ENCODE results near the gene SLC2A8.
A peak's percentile ranks its signal among the peaks of the same experiment; 100 is the strongest.

SLC2A8 gene

DNA sequence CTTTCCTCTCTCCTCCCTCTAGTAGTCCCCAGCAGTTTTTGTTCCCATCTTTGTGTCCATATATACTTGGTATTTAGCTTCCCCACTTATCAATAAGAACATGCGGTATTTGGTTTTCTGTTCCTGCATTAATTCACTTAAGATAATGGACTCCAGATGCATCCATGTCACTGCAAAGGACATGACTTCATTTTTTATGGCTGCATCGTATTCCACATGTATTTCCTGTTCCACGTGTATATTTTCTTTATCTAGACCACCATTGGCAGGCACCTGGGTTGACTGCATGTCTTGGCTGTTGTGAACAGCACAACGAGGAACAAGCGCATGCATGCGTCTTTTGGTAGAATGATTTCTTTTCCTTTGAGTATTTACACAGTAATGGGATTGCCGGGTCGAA is 33.4 kb downstream of the SLC2A8 start:
- no peak for DNase-seq

DNA sequence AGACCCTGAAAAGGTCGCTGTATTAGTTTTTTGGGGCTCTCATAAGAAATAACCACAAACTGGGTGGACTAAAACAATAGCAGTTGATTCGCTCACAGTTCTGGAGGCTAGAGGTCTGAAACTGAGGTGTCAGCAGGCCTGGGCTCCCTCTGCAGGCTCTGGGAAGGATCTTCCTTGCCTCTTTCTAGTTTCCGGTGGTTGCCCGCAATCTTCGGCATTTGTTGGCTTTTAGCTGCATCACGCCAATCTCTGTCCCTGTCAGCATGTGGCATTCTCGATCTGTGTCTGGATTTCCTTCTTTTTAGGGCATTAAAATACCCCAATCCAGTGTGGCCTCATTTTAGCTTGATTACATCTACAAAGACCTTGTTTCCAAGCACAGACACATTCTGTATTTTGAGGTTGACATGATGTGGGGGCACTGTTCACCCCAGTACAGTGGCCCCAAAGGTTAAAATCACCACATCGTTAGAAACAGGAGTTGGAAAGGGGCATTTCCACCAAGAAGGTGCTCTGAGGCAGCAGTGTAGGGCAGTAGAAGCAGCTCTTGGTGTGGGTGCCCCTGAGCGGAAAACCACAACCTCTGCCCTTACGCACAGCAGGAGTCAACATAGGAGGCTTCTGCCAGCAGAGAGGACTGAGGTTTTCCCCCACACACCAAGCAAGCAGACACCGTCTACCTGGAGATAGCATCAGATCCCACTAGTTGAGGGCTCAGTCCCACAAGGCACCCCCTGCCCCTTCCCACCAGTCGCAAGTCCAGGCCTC is 40.7 kb downstream of the SLC2A8 start:
- DNase-seq: no peak

DNA sequence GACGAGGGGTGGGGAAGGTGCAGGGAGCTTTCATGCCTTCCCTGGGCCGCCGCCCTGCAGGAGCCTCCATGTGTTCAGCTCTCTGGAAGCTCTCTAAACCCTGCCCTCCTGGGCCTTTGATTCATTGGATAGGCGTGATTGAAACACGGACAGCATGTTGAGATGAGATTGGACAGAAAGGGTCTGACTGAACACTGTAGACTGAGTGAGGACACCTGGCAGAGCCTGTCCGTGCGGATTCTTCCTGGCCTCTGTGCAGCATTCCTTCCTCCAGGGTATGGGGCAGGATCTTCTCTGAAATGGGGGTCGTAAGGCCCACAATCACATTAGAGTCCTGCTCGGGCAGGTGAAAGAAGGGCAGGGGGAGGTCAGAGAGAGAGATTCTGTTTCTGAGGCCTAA is 41.4 kb downstream of the SLC2A8 start:
- no peak for DNase-seq

DNA sequence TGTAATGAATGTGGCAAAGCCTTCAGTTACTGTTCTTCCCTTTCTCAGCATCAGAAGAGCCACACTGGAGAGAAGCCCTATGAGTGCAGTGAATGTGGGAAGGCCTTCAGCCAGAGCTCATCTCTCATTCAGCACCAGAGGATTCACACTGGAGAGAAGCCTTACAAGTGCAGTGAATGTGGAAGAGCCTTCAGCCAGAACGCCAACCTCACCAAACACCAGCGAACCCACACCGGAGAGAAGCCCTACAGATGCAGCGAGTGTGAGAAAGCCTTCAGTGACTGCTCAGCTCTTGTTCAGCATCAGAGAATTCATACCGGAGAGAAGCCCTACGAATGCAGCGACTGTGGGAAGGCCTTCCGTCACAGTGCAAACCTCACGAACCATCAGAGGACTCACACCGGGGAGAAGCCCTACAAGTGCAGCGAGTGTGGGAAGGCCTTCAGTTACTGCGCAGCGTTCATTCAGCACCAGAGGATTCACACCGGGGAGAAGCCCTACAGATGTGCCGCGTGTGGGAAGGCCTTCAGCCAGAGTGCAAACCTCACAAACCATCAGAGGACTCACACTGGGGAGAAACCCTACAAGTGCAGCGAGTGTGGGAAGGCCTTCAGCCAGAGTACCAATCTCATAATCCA is 47.4 kb downstream of the SLC2A8 start:
- no peak for DNase-seq

DNA sequence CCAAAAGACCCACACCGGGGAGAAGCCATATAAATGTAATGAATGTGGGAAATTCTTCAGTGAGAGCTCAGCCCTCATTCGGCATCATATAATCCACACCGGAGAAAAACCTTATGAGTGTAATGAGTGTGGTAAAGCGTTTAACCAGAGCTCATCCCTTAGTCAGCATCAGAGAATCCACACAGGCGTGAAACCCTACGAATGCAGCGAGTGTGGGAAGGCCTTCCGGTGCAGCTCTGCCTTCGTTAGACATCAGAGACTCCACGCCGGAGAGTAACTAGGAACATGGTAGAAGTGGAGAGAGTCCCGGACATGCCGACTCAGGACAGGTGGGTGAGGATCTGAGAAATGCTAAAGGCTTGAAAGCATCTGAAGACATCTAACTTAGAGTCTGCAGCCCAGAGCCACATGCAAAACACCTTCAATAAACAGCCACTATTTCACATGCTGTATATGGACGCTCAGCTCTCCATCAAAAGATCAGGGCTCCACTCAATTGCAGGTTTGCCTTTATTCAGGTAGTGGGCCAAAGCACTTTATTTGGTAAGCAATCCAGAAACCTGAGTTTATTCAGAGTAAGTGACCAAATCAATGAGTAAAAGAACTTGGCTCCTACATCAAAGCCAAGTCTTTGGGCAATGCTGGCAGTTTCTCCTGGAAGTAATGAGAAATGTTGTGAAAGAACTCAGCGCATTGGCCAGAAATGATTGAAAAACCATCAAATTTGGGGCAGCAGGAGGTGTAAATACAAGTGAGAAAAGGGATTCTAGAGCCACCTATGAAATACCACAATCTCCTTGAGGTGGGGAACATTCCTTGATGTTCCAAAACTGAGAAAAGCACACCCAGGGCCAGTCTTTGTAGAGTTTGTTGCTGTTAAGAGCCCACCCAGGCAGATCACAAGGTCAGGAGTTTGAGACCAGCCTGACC is 48.2 kb downstream of the SLC2A8 start:
- DNase-seq: no peak

DNA sequence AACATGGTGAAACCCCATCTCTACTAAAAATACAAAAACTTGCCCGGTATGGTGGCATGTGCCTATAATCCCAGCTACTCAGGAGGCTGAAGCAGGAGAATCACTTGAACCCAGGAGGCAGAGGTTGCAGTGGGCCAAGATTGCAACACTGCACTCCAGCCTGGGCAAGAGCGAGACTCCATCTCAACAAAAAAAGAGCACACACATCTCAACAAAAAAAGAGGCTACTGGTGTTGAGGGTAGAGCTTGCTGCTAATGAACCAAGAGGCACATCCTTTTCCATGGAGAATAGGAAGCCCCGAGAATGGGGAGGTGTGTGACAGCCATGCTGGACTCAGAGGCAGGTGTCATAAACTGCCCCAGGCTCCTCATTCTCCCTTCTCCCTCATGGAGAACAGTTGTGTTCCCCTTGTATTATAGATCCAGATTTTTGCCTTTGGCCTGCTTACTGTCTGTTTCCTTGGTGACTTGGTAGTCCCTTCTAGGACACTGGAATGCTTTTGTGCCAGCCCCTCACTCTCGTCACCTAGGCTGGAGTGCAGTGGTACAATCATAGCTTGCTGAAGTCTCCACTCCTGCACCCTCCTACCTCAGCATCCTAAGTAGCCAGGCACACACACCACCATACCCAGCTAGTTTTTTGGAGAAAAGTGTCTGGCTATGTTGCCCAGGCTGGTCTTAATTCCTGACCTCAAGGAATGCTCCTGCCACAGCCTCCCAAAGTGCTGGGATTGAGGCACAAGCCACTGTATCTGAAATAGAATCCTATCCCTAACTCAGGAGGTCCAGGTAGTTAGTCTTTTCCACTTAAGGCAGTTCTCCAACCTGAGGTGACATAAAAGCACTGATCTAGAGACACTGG is 49.1 kb downstream of the SLC2A8 start:
- no peak for DNase-seq

DNA sequence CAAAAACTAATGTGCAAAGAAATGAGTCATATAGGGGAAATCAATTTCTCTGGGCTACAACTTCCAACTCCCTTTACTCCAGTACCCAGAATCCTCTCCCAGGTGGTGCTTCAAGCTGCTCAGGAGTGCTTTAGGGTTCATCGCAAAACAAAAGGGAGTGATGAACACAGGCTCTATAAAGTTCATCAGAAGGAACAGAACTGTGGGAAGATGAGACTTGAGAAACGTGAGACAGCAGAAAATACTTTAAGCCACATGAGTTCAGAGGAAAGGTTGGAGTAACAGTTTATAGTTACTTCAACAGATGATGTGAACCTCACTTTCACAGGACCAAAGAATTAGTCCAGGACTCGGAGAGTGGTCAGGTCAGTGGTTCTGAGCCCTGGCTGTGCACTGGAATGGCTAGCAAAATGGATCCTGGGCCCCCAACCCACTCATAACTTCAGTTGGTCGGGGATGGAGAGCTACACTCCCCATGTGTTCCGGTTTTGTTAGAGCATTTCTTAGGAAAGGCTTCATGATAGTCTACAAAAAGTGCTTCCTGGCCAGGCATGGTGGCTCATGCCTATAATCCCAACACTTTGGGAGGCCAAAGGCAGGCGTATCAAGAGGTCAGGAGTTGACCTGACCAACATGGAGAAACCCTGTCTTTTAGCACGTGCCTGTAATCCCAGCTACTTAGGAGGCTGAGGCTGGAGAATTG is 49.9 kb downstream of the SLC2A8 start:
- DNase-seq: no peak

DNA sequence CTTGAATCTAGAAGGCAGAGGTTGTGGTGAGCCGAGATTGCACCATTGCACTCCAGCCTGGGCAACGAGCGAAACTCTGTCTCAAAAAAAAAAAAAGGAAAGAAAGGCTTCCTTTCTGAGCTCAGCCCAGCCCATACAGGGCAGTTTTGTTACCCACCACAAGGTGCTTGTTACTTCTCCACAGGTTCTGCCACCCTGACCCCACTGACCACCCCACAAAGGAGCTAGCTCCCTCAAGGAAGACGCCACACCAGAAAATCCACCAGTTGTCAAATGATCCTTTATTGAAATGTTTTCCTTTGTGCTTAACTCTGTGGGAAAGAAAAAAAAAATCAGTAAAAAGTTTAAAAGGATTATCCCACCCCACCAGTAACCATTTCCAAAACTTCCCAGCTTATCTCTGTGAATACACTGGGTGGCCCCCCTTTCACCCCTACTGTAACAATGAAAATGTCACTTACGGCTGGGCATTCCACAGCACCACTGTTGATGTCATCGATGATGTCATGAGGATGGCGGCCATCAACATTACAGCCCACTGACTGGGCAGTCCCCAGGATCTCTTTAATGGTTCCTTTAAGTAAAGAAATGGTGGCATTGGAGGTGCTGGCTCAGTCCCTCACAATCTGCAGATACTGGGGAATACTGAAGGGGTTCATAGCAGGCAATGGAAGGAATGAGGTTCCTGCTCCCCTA is 50.6 kb downstream of the SLC2A8 start:
- no peak for DNase-seq

DNA sequence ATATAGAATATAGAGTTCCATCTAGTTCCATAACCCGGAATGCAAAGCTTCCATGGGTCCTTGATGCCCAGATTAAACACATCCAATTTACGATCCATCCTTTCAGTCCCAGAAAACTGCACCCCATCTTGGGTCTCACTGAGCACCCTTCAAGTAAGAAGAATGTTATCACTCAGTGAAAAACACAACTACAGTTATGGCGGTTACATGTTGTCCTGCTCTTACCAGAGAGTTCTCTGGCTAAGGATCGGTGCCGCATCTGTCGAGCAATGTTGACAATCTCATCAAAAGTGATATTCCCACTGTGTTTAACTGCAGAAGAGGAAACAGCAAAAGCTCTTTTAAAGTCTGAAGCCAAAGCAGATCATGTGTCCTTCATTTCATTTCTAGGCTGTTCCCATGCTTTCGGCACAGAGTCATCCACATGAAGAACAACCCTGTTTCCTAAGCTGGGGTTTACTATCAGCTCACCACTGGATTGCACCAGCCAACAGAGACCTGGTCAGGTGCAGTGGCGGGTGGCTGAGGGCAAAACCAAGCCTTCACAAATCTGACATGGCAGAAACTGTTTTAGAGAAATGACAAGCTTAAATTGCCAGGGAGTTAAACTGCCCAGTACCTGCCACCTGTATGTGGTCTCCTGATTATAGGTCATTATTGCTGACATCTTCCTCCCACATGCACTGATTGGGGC is 51.3 kb downstream of the SLC2A8 start:
- no peak for DNase-seq

DNA sequence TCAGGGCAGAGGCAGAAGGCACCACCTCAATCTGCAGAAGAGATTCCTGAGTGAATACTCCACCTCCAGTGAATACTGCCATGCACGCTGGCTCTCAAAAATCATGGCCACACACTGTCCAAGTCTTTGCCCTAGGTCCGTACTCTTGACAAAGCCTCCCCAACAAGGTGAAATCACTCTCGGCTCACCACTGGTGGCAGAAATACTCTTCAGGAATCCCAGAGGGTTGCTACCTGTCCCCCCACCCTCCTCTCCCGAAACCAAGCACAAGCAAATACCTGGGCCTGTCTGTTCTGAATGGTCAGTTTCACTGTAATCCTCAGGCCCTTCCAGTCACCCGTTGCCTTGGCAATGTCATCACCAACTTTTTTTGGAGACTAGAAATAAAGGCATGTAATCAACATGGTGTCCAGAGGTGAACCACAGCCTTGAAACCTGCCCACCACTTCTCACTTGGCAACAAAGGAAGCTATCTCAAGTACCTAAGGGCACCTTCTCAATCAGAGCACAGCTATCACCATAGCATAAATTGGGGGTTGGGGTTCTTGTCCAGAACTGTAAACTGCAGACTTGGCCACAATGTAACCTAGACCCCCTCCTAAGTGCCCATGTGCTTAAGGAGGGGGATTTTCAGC is 52.5 kb downstream of the SLC2A8 start:
- no peak for DNase-seq

DNA sequence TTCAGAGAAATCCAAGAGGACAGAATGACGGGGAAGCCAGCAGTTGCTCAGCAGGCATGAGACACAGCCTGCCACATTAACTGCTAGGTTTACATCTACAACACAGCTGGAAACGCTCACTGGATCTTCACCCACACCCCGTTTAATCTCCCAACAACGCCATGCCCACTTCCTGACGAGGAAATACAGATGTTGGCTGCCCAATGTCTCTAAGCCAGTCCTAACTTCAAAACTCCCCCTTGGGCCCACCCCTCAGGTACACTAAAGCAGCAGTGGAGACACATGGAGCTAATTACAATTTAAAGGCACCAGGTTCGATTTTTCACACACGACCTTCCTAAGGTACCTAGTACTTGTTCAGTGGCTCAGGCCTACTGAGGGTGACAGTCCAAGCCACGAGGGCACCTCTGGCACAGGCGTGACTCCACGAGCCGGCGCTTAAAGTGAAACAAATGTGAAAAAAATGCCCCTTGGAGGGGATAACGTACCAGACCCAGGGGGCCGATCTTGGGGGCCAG is 53.3 kb downstream of the SLC2A8 start:
- DNase-seq: no peak

DNA sequence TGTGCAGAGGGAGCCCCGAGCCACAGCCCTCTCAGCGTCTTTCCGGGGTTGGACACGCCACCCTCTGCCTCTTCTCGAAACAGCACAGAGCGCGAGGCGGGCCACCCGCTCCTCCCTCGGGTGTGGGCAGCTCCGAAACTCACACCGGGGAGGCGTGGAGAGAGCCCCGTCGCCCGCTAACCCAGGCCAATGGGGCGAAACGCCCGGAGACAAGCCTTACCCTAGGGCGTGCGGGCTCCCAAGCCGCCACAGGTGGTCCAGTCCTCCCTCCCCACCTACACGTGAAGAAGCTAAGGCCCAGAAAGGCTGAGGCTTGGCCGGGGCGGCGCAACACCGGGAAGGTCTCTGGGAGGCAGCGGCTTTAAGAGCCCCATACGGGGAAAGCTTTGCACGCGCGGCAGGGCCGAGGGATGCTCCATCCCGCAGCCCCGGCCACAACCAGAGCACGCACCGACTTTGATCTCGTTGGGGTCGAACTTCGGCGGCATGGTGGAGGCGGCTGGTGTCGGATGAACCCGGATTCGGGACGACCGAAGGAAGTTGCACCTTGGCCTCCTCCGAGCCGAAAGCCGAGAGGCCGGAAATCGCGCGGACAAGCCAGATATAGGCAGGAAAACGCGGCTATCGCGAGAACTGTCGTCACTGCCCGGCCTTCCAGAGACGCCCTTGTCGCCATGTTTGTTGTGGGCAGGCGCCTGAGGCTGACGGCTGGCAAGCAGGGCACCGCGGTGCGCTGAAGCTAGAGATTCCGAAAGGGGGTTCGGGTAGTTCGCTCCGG is 54.0 kb downstream of the SLC2A8 start, which contains the start of the genes LRSAM1 and RPL12:
Gene LRSAM1 (plus strand): TSS at position 681 of the 778 bp plus-strand sequence. CDS start 3,018 bp downstream, outside the sequence.
Gene RPL12 (minus strand): TSS at position 577 of the 778 bp plus-strand sequence. CDS start 89 bp downstream, at position 488.
- DNase-seq: peak; percentile 97

DNA sequence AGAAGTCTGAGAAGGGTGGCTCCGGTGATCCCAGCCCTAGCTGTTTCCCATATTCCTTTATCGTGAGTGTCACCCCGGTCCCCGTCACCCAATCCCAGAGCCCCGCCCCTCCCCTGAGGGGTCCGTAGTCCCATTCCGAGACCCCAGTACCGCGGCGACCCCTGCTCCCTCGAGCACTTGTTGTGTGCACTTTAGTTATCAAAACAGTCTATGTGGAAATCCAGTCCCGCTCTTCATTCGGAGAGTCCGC is 54.6 kb downstream of the SLC2A8 start:
- DNase-seq: no peak

DNA sequence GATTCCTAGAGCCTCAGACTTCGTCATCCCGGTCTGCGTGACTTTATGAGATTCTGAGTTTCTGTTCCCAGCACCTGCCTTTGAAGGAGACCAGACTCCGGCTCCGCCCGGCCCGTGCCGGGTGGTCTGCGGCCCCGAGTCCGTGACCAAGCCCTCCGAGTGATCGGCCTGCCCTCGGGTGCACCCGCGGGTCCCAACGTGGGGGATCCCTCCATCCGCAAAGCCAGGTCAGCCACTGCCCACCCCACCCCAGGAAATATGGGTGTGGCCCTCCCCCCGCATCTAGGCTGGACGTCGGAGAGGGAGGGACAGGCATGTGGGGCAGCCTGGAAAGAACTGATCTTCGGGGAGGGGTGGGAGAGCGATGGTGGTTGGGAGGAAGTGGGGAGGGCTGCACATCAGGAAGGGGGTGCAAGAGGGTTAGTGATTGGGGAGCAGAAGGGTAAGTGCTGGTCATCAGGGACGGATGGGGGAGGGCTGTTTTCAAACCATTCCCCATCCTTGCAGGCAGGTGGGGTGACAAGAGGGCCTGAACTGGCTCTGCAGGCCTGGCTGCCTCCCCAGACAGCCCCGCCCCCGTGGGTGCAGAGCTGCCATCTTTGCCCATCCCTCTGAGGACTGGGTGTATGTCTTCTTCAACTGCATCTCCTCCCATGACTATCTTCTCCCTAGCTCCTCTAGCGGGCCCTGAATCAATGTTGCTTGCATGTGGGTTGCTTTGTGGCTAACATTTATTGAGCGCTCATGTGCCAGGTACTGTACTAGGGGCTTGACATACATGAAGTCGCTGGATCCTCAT is 55.1 kb downstream of the SLC2A8 start:
- DNase-seq: peak; percentile 34

DNA sequence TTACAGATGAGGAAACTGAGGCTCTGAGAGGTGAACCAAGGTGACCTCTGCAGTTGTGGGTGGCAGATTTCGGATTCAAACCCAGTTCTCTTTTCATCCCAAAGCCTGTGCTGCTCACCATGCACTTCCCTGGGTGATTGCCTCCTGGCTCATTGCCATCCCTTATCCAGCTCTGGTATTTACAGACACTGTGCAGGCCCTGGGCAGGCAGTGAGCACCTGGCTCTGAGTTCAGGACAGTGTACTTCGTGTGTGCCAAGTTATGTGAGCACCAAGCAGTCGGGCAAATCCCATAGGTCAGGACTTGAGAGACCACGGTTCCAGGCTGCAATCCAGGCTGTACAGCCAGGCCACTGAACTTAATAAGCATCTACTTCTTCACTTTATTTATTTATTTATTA is 55.7 kb downstream of the SLC2A8 start:
- no peak for DNase-seq

DNA sequence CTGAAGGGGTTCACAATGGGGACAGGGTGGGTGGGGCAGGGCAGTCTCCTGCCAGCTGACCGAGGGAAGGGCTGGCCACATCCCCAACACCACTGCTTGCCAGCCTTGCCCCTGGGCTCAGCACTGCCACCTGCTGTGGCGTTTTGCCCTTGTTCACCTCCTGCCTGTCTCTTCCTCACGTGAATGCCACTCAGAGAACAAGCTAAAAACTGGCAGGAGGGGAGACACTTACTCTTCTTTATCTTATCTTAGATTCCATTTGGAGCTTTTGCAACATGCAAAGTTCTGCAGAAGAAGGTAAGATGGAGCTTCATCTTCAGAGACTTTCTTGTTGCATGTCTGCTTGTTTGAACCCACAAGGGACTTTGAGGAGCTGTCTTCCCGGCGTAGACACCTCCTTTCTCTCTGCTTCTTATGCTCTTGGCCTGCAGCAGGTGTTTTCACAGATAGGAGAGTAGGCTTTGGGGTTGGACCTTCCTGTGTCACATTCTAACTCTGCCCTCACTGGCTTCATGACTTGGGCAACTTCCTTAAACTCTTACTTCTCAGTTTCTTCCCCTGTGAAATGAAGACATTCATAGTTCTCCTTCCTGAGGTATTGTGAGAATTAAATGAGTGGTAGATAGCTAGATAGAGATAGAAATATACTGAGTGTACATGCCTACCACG is 58.5 kb downstream of the SLC2A8 start:
- DNase-seq: no peak

Data from right kidney (tissue), 1 donor.